GM19240 (cell line): ENCODE measurements around the gene GAGE13.
"Not testable (repeated sequence)": the region's sequence is repeated elsewhere in the genome, so short reads cannot be mapped to it uniquely, and the experiment has no call there.

Experiments
- DNase-seq: peaks from one replicate; pipeline ENCODE4 v3.0.0; 2011; ENCODE audit warnings: low spot score; ENCODE audit not compliant: insufficient read length

The GAGE13 gene

DNA sequence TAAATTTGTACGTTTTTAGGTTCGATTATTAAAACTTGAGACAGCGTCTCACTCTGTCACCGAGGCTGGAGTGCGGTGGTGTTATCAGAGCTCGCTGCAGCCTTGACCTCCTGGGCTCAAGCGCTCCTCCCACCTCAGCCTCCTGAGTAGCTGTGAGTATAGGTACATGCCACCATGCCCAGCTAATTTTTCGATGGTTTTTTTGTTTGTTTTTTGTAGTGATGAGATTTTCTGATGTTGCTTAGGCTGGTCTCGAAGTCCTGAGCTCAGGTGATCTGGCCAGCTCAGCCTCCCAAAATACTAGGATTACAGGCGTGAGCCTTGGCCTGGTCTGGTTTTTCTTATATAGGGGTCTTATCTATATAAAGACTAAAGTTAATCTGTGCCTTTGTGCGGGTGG lies 961 bp upstream of the GAGE13 start:
- not testable (repeated sequence) for DNase-seq

DNA sequence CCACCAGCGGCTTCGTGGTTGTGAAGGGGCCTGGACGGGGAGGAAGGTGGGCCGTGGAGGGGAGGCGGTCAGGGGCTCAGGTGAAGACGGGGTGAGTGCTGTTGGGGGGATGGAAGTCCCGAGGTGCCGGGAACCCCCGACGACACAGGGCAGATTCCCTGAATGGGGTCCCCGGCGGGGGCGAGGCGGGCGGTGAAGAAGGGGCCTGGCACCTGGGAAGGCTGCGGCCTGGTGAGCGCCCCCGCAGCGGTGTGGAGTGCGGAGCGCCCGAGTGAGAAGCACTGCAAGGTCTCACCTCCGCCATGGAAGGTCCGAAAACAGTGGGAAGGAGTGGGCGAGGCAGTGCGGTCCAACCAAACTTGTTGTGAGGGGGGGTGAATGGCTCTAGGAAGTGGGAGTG lies 459 bp downstream of the GAGE13 start:
- DNase-seq: not testable (repeated sequence)

DNA sequence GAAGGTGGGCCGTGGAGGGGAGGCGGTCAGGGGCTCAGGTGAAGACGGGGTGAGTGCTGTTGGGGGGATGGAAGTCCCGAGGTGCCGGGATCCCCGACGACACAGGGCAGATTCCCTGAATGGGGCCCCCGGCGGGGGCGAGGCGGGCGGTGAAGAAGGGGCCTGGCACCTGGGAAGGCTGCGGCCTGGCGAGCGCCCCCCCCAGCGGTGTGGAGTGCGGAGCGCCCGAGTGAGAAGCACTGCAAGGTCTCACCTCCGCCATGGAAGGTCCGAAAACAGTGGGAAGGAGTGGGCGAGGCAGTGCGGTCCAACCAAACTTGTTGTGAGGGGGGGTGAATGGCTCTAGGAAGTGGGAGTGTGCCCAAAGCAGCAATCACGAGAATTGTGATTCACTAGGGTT lies 10.1 kb downstream of the GAGE13 start:
- not testable (repeated sequence) for DNase-seq

DNA sequence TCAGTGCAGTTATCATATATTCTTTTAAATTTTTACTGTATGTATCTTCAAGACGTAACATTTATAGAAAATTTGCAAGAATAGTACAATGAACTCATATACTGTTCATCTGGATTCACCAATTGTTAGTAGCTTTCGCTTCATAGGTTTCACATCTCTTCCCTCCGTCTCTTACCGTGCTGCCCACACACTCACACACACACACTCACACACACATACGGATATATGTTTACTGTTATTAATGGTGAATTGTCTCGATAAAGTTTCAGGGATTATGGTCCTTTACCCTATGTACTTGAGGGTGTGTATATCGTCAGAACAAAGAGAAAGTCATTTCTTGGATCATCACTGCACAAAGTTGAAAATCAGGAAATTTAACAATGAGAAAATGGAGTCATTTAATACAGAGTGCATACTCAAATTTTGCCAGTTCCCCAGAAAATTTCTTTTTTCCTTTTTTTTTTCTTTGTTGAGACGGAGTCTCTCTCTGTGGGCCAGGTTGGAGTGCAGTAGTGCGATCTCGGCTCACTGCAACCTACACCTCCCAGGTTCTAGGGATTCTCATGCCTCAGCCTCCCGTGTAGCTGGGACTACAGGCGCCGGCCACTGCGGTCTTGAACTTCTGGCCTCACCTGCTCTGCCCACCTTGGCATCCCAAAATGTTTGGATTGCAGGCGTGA lies 13.3 kb downstream of the GAGE13 start:
- DNase-seq: not testable (repeated sequence)

- not testable (repeated sequence) for DNase-seq
Observed at GRCh38 chrX:49345402-49345801, 14.0 kb downstream of the GAGE13 start.

GRCh38 chrX:49346150-49346549 lies 14.8 kb downstream of the GAGE13 start:
- DNase-seq: not testable (repeated sequence)
